Aorta (tissue), 5 donors: Measurements from ENCODE around the gene RNU1-2. TPM values are rescaled to one million over a fixed set of nuclear protein-coding genes. Genes with fewer than 3 reads are reported as not detected.
"Not testable (repeated sequence)": the region's sequence is repeated elsewhere in the genome, so short reads cannot be mapped to it uniquely, and the experiment has no call there.

Source experiments
- ATAC-seq: fragments of 200-7000 bp; cut with Tn5 transposase; one replicate; pipeline ENCODE4 v1.9.1; 2022; ENCODE audit warnings: moderate library complexity; ENCODE audit not compliant: low FRiP score
- DNase-seq, 2 donors: peaks; one replicate each; pipeline ENCODE4 v3.0.0-alpha.2; 2020
- H3K27ac ChIP-seq, 2 donors: one replicate each; pipeline ENCODE4 v1.5.1; 2013; ENCODE audit warnings: low read length in 2 of 2, mild to moderate bottlenecking in 2 of 2, moderate library complexity in 2 of 2, control low read depth in 1 of 2, inconsistent platforms in 1 of 2, low read depth in 1 of 2
- H3K27me3 ChIP-seq, 2 donors: one replicate each; pipeline ENCODE4 v1.6.1; 2013; ENCODE audit warnings: control low read depth in 1 of 2, low read length in 1 of 2, mild to moderate bottlenecking in 1 of 2, moderate library complexity in 1 of 2; ENCODE audit not compliant: insufficient read depth in 2 of 2, control insufficient read depth in 1 of 2
- H3K36me3 ChIP-seq, 2 donors: one replicate each; pipeline ENCODE4 v1.6.1; 2013; ENCODE audit warnings: control low read depth in 1 of 2, low read length in 1 of 2, mild to moderate bottlenecking in 1 of 2; ENCODE audit not compliant: insufficient read depth in 2 of 2, control insufficient read depth in 1 of 2
- H3K4me1 ChIP-seq, 2 donors: one replicate each; pipeline ENCODE4 v1.6.1; 2013; ENCODE audit warnings: low read length in 2 of 2, control low read depth in 1 of 2, mild to moderate bottlenecking in 1 of 2, moderate library complexity in 1 of 2; ENCODE audit not compliant: insufficient read depth in 2 of 2, control insufficient read depth in 1 of 2
- H3K4me3 ChIP-seq, 2 donors: one replicate each; pipeline ENCODE4 v1.5.1; 2013; ENCODE audit warnings: low read length in 2 of 2, control low read depth in 1 of 2, mild to moderate bottlenecking in 1 of 2
- H3K9me3 ChIP-seq: one replicate; pipeline ENCODE4 v1.6.1; 2013; ENCODE audit warnings: mild to moderate bottlenecking, low read length; ENCODE audit not compliant: control insufficient read depth
- WGBS, 2 donors: extraction: QIAGEN DNeasy Blood & Tissue Kit; methylation state at CpG; one replicate each; pipeline ENCODE4 v1.1.7; 2013; 5-methylcytosine and 5-hydroxymethylcytosine counted together
- intact Hi-C, 2 donors: fragments of 100-400 bp; cut with DNase I; formaldehyde crosslinking; loops; one replicate each; pipeline versions ENCODE4 v1.14.2 to v1.15.0; 2022
- microRNA-seq, 2 donors: library from miRNA; unstranded; fragments of <30 nt; microRNA quantifications; one replicate each; pipeline ENCODE4 v1.2.0, GENCODE V29; 2020
- polyA plus RNA-seq, 2 donors: library from polyadenylated mRNA; stranded (reverse); fragments of 200-250 nt; gene quantifications; one replicate each; pipeline ENCODE4 v1.2.3, GENCODE V29; 2013
- total RNA-seq, 2 donors: library from RNA; stranded (reverse); fragmentation: NEBNext Ultra II Directional; extraction: Animal tissue kit (Norgen Biotek cat#: 25700); gene quantifications; one replicate each; pipeline ENCODE4 v1.2.1, GENCODE V29; 2021
- donor health status: healthy with polysubstance abuse.
- donor health status: Bipolar disorder and iron deficiency.
- donor health status: DM: no; HTN: no; CAD: no.
- donor health status: DM: no; HTN: no; CAD: no.
- donor health status: DM: yes; HTN: yes; CAD: no.

Gene RNU1-2
- total and polyA plus RNA-seq, 4 donors: 7,231 to 8,154 TPM; not detected in 2

DNA sequence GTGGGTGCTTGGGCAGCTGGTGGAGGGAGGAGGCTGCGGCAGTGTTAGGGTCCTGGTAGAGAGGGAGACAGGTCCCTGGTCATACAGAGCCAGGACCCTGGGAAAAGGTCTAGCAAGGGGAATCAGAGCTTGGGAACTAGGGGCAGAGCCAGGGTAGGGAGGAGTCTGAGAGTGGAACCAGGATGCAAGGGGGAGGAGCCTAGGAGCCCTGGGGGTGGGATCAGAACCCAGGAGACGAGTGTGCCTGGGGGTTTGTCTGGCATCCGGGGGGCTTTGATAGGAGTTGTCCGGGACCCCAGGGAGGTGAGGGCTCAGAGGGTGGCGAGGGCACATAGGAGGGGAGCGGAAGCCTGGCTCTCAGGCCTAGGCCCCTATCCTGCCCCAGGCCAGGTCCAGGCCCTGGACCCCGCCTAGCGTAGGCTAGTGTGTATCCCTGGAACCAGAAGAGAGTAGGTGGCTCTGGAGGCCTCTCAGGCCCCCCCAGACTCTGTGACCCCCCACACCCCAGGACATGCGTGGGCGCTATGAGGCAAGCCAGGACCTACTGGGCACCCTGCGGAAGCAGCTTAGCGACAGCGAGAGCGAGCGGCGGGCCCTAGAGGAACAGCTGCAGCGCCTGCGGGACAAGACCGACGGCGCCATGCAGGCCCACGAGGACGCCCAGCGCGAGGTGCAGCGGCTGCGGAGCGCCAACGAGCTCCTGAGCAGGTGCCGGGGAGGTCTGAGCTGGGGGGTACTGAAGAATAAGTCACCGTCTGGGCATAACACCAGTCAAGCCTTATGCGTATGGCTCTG is 43.8 kb downstream of the RNU1-2 start:
- H3K27me3 ChIP-seq, H3K36me3 ChIP-seq, ATAC-seq, H3K9me3 ChIP-seq, H3K4me1 ChIP-seq, H3K4me3 ChIP-seq, intact Hi-C loops, DNase-seq, H3K27ac ChIP-seq: not testable (repeated sequence)
- 95% methylated on average over 32 of the region's 32 CpGs for WGBS, 2 donors

DNA sequence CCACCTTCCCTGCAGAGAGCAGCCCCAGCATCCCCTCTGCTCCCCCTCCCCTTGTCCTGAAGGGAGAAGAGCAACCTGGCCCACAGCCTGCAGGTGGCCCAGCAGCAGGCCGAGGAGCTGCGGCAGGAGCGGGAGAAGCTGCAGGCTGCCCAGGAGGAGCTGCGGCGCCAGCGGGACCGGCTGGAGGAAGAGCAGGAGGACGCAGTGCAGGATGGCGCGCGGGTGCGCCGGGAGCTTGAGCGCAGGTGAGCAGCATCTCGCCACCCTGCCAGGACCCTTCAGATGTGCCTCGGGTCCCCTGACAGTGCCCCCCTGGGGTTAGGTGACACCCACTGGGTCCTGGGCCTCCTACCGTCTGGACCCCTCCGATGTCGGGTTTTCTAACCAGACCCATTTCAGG is 48.3 kb downstream of the RNU1-2 start:
- ATAC-seq (no peak), DNase-seq (no peak)
- no peak overlapping the region for H3K27ac ChIP-seq
- H3K4me1 ChIP-seq: no peaks in the 10 kb centered on the region
- intact Hi-C loops: no loop called here
- no peak overlapping the region for H3K4me3 ChIP-seq
- H3K27me3 ChIP-seq: no peaks in the 10 kb centered on the region
- H3K36me3 ChIP-seq: peaks cover 0 to 2% of the 10 kb centered on the region in 2 donors
- WGBS, 2 donors: 93% methylated on average over 19 of the region's 19 CpGs
- no peaks in the 10 kb centered on the region for H3K9me3 ChIP-seq

DNA sequence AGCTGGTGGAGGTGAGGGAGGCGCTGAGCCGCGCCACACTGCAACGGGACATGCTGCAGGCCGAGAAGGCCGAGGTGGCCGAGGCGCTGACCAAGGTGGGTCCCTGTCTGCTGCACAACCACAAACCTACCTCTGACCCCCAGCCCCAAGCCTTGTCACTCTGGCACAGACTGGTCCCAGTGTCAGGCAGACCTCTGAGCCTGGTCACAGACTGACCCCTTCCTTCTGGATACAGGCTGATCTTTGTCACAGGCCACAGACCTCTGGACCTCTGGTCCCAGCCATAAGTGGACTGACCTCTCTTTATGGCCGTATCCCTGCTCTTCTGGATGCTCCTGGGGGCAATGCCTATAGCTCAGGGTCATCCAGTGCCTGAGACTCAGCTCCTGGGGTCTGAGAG is 49.7 kb downstream of the RNU1-2 start:
- not testable (repeated sequence) for H3K27me3 ChIP-seq, H3K4me1 ChIP-seq, H3K27ac ChIP-seq, H3K9me3 ChIP-seq, H3K4me3 ChIP-seq, DNase-seq, H3K36me3 ChIP-seq
- ATAC-seq: peak; percentile 60
- WGBS, 2 donors: 91 to 100% methylated on average over 8 to 9 of the region's 9 CpGs
- intact Hi-C loops: loop anchor here in 1 of 2 donors (5.0 kb wide), 1 partner anchor 323 kb away; no protein-coding TSS in a partner anchor

Small RNA genes within 50 kb of the gene (microRNA-seq; reads per million reads assigned to microRNA genes)
- 0 reads per million in 2 donors for gene MIR3675

Other genes with a start within 250 kb of the RNU1-2 start
- 1,000 to 10,000 TPM; 7,231 to 8,154 TPM for gene RNU1-3, start 229.0 kb upstream of the RNU1-2 start, total RNA-seq
- not detected for gene RNU1-3, start 229.0 kb upstream of the RNU1-2 start, polyA plus RNA-seq
- 1,000 to 10,000 TPM; 7,231 to 8,154 TPM for gene RNU1-4, start 155.5 kb upstream of the RNU1-2 start, total RNA-seq
- gene RNU1-4, start 155.5 kb upstream of the RNU1-2 start, polyA plus RNA-seq: not detected
- gene CROCC, start 26.0 kb downstream of the RNU1-2 start, total RNA-seq: 10 to 100 TPM; 18.6 to 34.1 TPM
- gene CROCC, start 26.0 kb downstream of the RNU1-2 start, polyA plus RNA-seq: 10 to 100 TPM; 10.5 to 68.7 TPM
- 10 to 100 TPM; 29.9 to 65.3 TPM for gene MFAP2, start 84.6 kb downstream of the RNU1-2 start, total RNA-seq
- gene MFAP2, start 84.6 kb downstream of the RNU1-2 start, polyA plus RNA-seq: 10 to 100 TPM; 21.3 to 53.6 TPM
- gene ATP13A2, start 115.9 kb downstream of the RNU1-2 start, total RNA-seq: 10 to 100 TPM; 28.0 to 36.7 TPM
- gene ATP13A2, start 115.9 kb downstream of the RNU1-2 start, polyA plus RNA-seq: 10 to 100 TPM in 1 of 2 donors, 1 to 10 TPM in 1; 9.4 to 27.8 TPM
- gene SDHB, start 158.1 kb downstream of the RNU1-2 start, total RNA-seq: 10 to 100 TPM; 55.1 to 71.6 TPM
- gene SDHB, start 158.1 kb downstream of the RNU1-2 start, polyA plus RNA-seq: 100 to 1,000 TPM in 1 of 2 donors, 10 to 100 TPM in 1; 71.8 to 130 TPM
- 1 to 10 TPM; 1.8 to 2.2 TPM for gene PADI2, start 223.5 kb downstream of the RNU1-2 start, total RNA-seq
- gene PADI2, start 223.5 kb downstream of the RNU1-2 start, polyA plus RNA-seq: 1 to 10 TPM in 1 of 2 donors, under 1 TPM in 1; 0.87 to 2.9 TPM